ENCODE data around the gene TMEM50A.
"Not testable (repeated sequence)": the region's sequence is repeated elsewhere in the genome, so short reads cannot be mapped to it uniquely, and the experiment has no call there.

TMEM50A gene

GRCh38 chr1:25329336-25329735 is 8.8 kb upstream of the TMEM50A start:
- not testable (repeated sequence) for H3K4me3 ChIP-seq (ENCODE audit: low read depth, low read length)

GRCh38 chr1:25329950-25330349 is 8.2 kb upstream of the TMEM50A start:
- not testable (repeated sequence) for H3K4me3 ChIP-seq (ENCODE audit: low read depth, low read length)

GRCh38 chr1:25336922-25337354 is 1.2 kb upstream of the TMEM50A start:
- peak overlapping the region; percentile 73 for H3K4me3 ChIP-seq (ENCODE audit: low read depth, low read length)

GRCh38 chr1:25337483-25338187 is 499 bp upstream of the TMEM50A start:
- peak overlapping the region; percentile 97 for H3K4me3 ChIP-seq (ENCODE audit: low read depth, low read length)

GRCh38 chr1:25338986-25339385 is 852 bp downstream of the TMEM50A start:
- no peak for TF ChIP-seq CTCF (IDR thresholded peaks at IDR 0.05; ENCODE audit: low read depth, low read length)

GRCh38 chr1:25341746-25342145 is 3.6 kb downstream of the TMEM50A start:
- no peak overlapping the region for H3K4me3 ChIP-seq (ENCODE audit: low read depth, low read length)

More at GRCh38 chr1:25338986-25339385, 852 bp downstream of the TMEM50A start:
- H3K4me3 ChIP-seq (ENCODE audit: low read depth, low read length), result peak overlapping the region; percentile 97

GRCh38 chr1:25342846-25343245 is 4.7 kb downstream of the TMEM50A start:
- no peak overlapping the region for H3K4me3 ChIP-seq (ENCODE audit: low read depth, low read length)
- no peak for TF ChIP-seq CTCF (IDR thresholded peaks at IDR 0.05; ENCODE audit: low read depth, low read length)

More at GRCh38 chr1:25341746-25342145, 3.6 kb downstream of the TMEM50A start:
- no peak for TF ChIP-seq CTCF (IDR thresholded peaks at IDR 0.05; ENCODE audit: low read depth, low read length)

GRCh38 chr1:25343872-25344271 is 5.7 kb downstream of the TMEM50A start:
- no peak for TF ChIP-seq CTCF (IDR thresholded peaks at IDR 0.05; ENCODE audit: low read depth, low read length)
- H3K4me3 ChIP-seq (ENCODE audit: low read depth, low read length), result no peak overlapping the region

GRCh38 chr1:25347556-25347955 is 9.4 kb downstream of the TMEM50A start:
- TF ChIP-seq CTCF (IDR thresholded peaks at IDR 0.05; ENCODE audit: low read depth, low read length), result no peak
- H3K4me3 ChIP-seq (ENCODE audit: low read depth, low read length), result no peak overlapping the region

Measured in WI38 (cell line).